ENCODE data around the gene AKAP9. TPM values are rescaled to one million over a fixed set of nuclear protein-coding genes. Genes with fewer than 3 reads are reported as not detected.

AKAP9 gene
- total RNA-seq, 1 donor = 56.5 TPM

DNA sequence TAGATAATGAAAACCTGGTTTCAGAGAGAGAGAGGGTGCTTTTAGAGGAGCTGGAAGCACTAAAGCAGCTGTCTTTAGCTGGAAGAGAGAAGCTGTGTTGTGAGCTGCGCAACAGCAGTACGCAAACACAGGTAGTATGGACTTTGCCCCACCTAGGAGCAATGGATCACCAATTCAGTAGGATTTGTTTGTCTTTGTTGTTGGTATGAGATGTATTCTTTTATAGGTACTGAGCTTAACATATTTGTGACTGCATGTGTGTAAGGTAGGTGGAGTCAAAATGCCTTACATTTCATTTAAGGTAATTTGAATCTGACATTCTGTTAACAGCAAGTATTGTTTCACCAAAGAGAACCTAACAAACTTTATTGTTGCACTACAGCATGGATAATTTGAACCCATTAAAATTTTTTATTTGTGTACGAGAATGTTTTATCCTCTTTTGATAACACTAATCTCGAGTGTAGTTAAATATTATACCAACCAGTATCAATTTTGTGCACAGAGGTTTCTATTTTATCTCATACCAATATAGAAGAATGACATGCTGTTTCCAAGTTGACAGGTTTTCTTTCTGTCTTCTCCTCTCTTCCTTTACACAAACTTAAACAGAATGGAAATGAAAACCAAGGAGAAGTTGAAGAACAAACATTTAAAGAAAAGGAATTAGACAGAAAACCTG lies 101.5 kb downstream of the AKAP9 start:
- no peak overlapping the region for H3K27ac ChIP-seq (ENCODE audit: low read depth, low read length)
- DNase-seq (ENCODE audit: insufficient read length, low spot score, missing footprints) = peak; percentile 54
- H3K79me2 ChIP-seq (ENCODE audit: insufficient read depth, low read length) = no peaks in the 10 kb centered on the region

DNA sequence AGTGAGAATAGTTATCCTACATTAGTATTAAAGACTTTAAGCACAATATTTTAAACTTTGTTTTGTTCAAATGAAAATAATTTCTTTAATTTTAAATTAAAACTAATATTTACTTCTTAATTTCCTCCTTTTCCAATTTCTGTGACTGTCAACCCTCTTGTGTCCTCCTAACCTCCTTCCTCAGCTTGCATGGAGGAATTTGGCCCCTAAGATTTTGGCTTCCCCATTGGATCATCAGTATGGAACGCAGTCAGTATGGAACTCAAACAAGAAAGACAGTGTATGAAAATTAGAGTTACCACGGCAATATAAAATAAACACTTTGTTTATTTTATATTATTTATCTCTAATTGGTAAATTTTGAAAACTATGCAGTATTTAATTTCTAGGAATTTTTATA lies 102.4 kb downstream of the AKAP9 start:
- Histone ChIP-seq H4K20me1 (ENCODE audit: insufficient read depth, low read length) (no peaks in the 10 kb centered on the region), H3K4me2 (ENCODE audit: insufficient read depth, low read length) (no peak overlapping the region), H3K4me3 (ENCODE audit: insufficient read depth, low read length) (no peak overlapping the region), H3K4me1 (ENCODE audit: insufficient read depth, low read length) (no peaks in the 10 kb centered on the region), H3K27me3 (ENCODE audit: insufficient read depth, low read length) (no peaks in the 10 kb centered on the region), H3K27ac (ENCODE audit: low read depth, low read length) (no peak overlapping the region), H2AFZ (ENCODE audit: low read length) (no peak overlapping the region), H3K36me3 (ENCODE audit: insufficient read depth, low read length) (peaks cover 31% of the 10 kb centered on the region), H3K79me2 (ENCODE audit: insufficient read depth, low read length) (no peaks in the 10 kb centered on the region), H3K9me3 (ENCODE audit: low read depth, low read length) (no peaks in the 10 kb centered on the region)
- TF ChIP-seq, protein P1, sequence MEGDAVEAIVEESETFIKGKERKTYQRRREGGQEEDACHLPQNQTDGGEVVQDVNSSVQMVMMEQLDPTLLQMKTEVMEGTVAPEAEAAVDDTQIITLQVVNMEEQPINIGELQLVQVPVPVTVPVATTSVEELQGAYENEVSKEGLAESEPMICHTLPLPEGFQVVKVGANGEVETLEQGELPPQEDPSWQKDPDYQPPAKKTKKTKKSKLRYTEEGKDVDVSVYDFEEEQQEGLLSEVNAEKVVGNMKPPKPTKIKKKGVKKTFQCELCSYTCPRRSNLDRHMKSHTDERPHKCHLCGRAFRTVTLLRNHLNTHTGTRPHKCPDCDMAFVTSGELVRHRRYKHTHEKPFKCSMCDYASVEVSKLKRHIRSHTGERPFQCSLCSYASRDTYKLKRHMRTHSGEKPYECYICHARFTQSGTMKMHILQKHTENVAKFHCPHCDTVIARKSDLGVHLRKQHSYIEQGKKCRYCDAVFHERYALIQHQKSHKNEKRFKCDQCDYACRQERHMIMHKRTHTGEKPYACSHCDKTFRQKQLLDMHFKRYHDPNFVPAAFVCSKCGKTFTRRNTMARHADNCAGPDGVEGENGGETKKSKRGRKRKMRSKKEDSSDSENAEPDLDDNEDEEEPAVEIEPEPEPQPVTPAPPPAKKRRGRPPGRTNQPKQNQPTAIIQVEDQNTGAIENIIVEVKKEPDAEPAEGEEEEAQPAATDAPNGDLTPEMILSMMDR (IDR thresholded peaks at IDR 0.05; ENCODE audit: extremely low read depth, low read depth, low read length) = no peak
- no peak for DNase-seq (ENCODE audit: insufficient read length, low spot score, missing footprints)

More for the DNA sequence above, 101.5 kb downstream of the AKAP9 start:
- no peak overlapping the region for H2AFZ ChIP-seq (ENCODE audit: low read length)
- peaks cover 31% of the 10 kb centered on the region for H3K36me3 ChIP-seq (ENCODE audit: insufficient read depth, low read length)
- TF ChIP-seq, protein P1 (IDR thresholded peaks at IDR 0.05; ENCODE audit: extremely low read depth, low read depth, low read length) = no peak
- no peak overlapping the region for H3K4me2 ChIP-seq (ENCODE audit: insufficient read depth, low read length)
- no peaks in the 10 kb centered on the region for H3K27me3 ChIP-seq (ENCODE audit: insufficient read depth, low read length)
- no peaks in the 10 kb centered on the region for H3K9me3 ChIP-seq (ENCODE audit: low read depth, low read length)
- no peaks in the 10 kb centered on the region for H4K20me1 ChIP-seq (ENCODE audit: insufficient read depth, low read length)
- no peaks in the 10 kb centered on the region for H3K4me1 ChIP-seq (ENCODE audit: insufficient read depth, low read length)
- H3K4me3 ChIP-seq (ENCODE audit: insufficient read depth, low read length) = no peak overlapping the region

DNA sequence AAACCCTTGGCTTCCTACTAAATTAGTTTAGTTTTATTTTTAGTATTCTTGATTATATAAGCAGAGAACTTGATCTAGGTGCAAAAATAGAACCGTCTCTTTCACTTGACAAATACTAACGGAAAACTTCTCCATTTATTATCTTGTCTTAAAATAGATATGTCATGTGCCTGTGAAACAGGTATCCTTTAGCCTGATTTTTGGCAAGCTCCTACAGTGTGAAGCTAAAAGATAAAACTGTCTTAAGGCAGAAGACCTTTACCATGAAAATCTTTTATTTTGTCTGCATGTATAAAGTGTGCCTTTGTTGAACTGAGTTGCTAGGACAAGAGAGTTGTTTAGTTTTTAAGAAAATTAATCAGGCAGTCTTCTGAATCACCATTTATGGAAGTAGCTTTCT lies 103.0 kb downstream of the AKAP9 start:
- Histone ChIP-seq H2AFZ (ENCODE audit: low read length) (no peak overlapping the region), H3K4me1 (ENCODE audit: insufficient read depth, low read length) (no peaks in the 10 kb centered on the region), H3K4me3 (ENCODE audit: insufficient read depth, low read length) (no peak overlapping the region), H3K4me2 (ENCODE audit: insufficient read depth, low read length) (no peak overlapping the region), H3K36me3 (ENCODE audit: insufficient read depth, low read length) (peaks cover 31% of the 10 kb centered on the region), H4K20me1 (ENCODE audit: insufficient read depth, low read length) (no peaks in the 10 kb centered on the region), H3K27ac (ENCODE audit: low read depth, low read length) (no peak overlapping the region), H3K79me2 (ENCODE audit: insufficient read depth, low read length) (no peaks in the 10 kb centered on the region), H3K27me3 (ENCODE audit: insufficient read depth, low read length) (no peaks in the 10 kb centered on the region), H3K9me3 (ENCODE audit: low read depth, low read length) (no peaks in the 10 kb centered on the region)
- no peak for DNase-seq (ENCODE audit: insufficient read length, low spot score, missing footprints)
- TF ChIP-seq, protein P1 (IDR thresholded peaks at IDR 0.05; ENCODE audit: extremely low read depth, low read depth, low read length) = no peak

DNA sequence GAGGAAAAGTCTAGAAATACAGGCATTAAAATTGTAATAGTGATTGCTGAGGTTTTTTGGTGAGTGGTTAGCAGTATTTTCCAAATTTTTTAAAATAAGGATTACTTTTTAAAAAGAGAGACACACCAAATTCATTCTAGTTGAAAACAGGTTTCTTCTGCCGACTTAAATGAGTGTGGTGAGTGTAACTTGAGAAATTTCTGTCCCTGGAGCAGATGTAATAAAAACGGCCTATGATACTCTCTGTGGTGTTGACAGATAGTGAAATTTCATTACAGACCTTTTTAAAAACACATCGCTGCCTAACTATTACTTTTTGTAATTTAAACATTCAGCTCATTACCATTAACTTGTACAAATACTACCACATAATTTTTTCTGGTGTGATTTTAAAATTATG lies 103.5 kb downstream of the AKAP9 start:
- no peaks in the 10 kb centered on the region for H3K27me3 ChIP-seq (ENCODE audit: insufficient read depth, low read length)
- no peak for DNase-seq (ENCODE audit: insufficient read length, low spot score, missing footprints)
- no peak overlapping the region for H3K4me2 ChIP-seq (ENCODE audit: insufficient read depth, low read length)
- H4K20me1 ChIP-seq (ENCODE audit: insufficient read depth, low read length) = no peaks in the 10 kb centered on the region
- no peak overlapping the region for H3K27ac ChIP-seq (ENCODE audit: low read depth, low read length)
- no peak overlapping the region for H3K4me3 ChIP-seq (ENCODE audit: insufficient read depth, low read length)
- no peaks in the 10 kb centered on the region for H3K9me3 ChIP-seq (ENCODE audit: low read depth, low read length)
- TF ChIP-seq, protein P1 (IDR thresholded peaks at IDR 0.05; ENCODE audit: extremely low read depth, low read depth, low read length) = no peak
- peaks cover 29% of the 10 kb centered on the region for H3K36me3 ChIP-seq (ENCODE audit: insufficient read depth, low read length)
- H2AFZ ChIP-seq (ENCODE audit: low read length) = no peak overlapping the region
- H3K79me2 ChIP-seq (ENCODE audit: insufficient read depth, low read length) = no peaks in the 10 kb centered on the region
- no peaks in the 10 kb centered on the region for H3K4me1 ChIP-seq (ENCODE audit: insufficient read depth, low read length)
